HG03521 (cell line): ENCODE measurements around the gene CAPN3.

Experiments
- ATAC-seq: cut with Tn5 transposase; IDR thresholded peaks from one replicate; pipeline ENCODE4 v1.9.1; 2021; ENCODE audit warnings: mild to moderate bottlenecking, moderate library complexity; ENCODE audit not compliant: unreplicated experiment

CAPN3 gene

GRCh38 chr15:42449770-42450424 lies 90.6 kb downstream of the CAPN3 start:
- no peak for ATAC-seq

GRCh38 chr15:42450425-42450790 lies 91.1 kb downstream of the CAPN3 start:
- ATAC-seq, result no peak

GRCh38 chr15:42453826-42454225 lies 94.5 kb downstream of the CAPN3 start:
- ATAC-seq, result no peak

GRCh38 chr15:42456531-42456930 lies 97.2 kb downstream of the CAPN3 start:
- ATAC-seq, result no peak

- ATAC-seq, result no peak
These were observed 97.7 kb downstream of the CAPN3 start for GRCh38 chr15:42456971-42457370.

- no peak for ATAC-seq
These were observed 98.4 kb downstream of the CAPN3 start for GRCh38 chr15:42457445-42458442.

GRCh38 chr15:42461261-42461660 lies 102.0 kb downstream of the CAPN3 start:
- no peak for ATAC-seq
